Endothelial cell of umbilical vein (primary cell): ENCODE results near the gene SGPL1. TPM values are rescaled to one million over a fixed set of nuclear protein-coding genes. Genes with fewer than 3 reads are reported as not detected.

Experiments used
- BruUV-seq: library from RNA; stranded (reverse); fragments of 400-500 nt; replicated peaks from 2 replicates; lab custom pipeline; 2021; lab: Mats Ljungman, UMichigan
- CTCF ChIA-PET: fragments of 300-600, 350-600 bp; sonication (Branson Sonifier 250); formaldehyde crosslinking; loops from one replicate; lab custom pipeline; 2021; ENCODE audit warnings: antibody characterized with exemption, inconsistent platforms; lab: Charles Lee
- POLR2A ChIA-PET: fragments of 300-600, 350-600 bp; sonication (Branson Sonifier 250); formaldehyde crosslinking; loops from one replicate; lab custom pipeline; 2021; ENCODE audit warnings: antibody characterized with exemption, inconsistent platforms; lab: Charles Lee
- DNase-seq: peaks from one replicate; pipeline ENCODE4 v3.0.0-alpha.2; 2011; ENCODE audit warnings: low read depth, low spot score
- FAIRE-seq: peaks from 2 replicates; lab custom pipeline; 2011; peaks lifted over from hg19 to GRCh38; lab: Jason Lieb, UNC
- H2AFZ ChIP-seq: 2 replicates; pipeline ENCODE4 v1.6.0; 2012; ENCODE audit warnings: low read depth, low read length, control low read depth, inconsistent platforms
- H3K27ac ChIP-seq: 2 replicates; pipeline ENCODE4 v1.5.1; 2011; ENCODE audit warnings: low read depth, mild to moderate bottlenecking, control low read depth, low read length, moderate library complexity; ENCODE audit not compliant: insufficient read depth
- H3K27me3 ChIP-seq, 2 experiments: 2 replicates each; pipeline versions ENCODE4 v1.6.0 to v1.6.1; 2011; ENCODE audit warnings: low read length in 2 of 2, mixed read lengths in 1 of 2; ENCODE audit not compliant: control insufficient read depth in 2 of 2, insufficient read depth in 2 of 2
- H3K36me3 ChIP-seq, 2 experiments: 2 replicates in 1 of 2; 3 replicates in 1 of 2; pipeline ENCODE4 v1.5.1; 2011; ENCODE audit warnings: low read length in 2 of 2, mild to moderate bottlenecking in 1 of 2, moderate library complexity in 1 of 2; ENCODE audit not compliant: control insufficient read depth in 2 of 2, insufficient read depth in 2 of 2; ENCODE audit errors: extremely low read depth in 1 of 2
- H3K4me1 ChIP-seq: 3 replicates; pipeline ENCODE4 v1.5.1; 2011; ENCODE audit warnings: mild to moderate bottlenecking, low read length; ENCODE audit not compliant: control insufficient read depth, insufficient read depth; ENCODE audit errors: extremely low read depth
- H3K4me2 ChIP-seq: 2 replicates; pipeline ENCODE4 v1.6.1; 2011; ENCODE audit warnings: low read length, control low read depth, mixed read lengths; ENCODE audit not compliant: insufficient read depth
- H3K4me3 ChIP-seq, 3 experiments: fragments of 200-600 bp in 1 of 3; sonication (generic), shearing (Covaris generic) in 1 of 3; replicated peaks in 1 of 3; 2 replicates each; pipeline ENCODE4 v1.5.1; 2011 to 2016; ENCODE audit warnings: control low read depth in 3 of 3, low read length in 3 of 3, mild to moderate bottlenecking in 2 of 3, inconsistent platforms in 1 of 3, low read depth in 1 of 3, moderate library complexity in 1 of 3; ENCODE audit not compliant: insufficient read depth in 1 of 3
- H3K79me2 ChIP-seq: 2 replicates; pipeline ENCODE4 v1.6.0; 2012; ENCODE audit warnings: low read length, inconsistent platforms; ENCODE audit not compliant: control insufficient read depth, insufficient read depth
- H3K9ac ChIP-seq: replicated peaks from 2 replicates; pipeline ENCODE3; 2011; ENCODE audit warnings: low read length, control low read depth; ENCODE audit not compliant: insufficient read depth; ENCODE audit errors: extremely low read depth
- H3K9me1 ChIP-seq: replicated peaks from 3 replicates; pipeline ENCODE4 v1.6.0; 2011; ENCODE audit warnings: mild to moderate bottlenecking, low read length; ENCODE audit not compliant: control insufficient read depth, insufficient read depth; ENCODE audit errors: extremely low read depth
- H3K9me3 ChIP-seq: replicated peaks from 2 replicates; pipeline ENCODE4 v1.5.1; 2012; ENCODE audit warnings: low read length, inconsistent platforms; ENCODE audit not compliant: control insufficient read depth, insufficient read depth
- H4K20me1 ChIP-seq: replicated peaks from 2 replicates; pipeline ENCODE3; 2011; ENCODE audit warnings: mild to moderate bottlenecking, low read length; ENCODE audit not compliant: control insufficient read depth, insufficient read depth; ENCODE audit errors: extremely low read depth
- CTCF ChIP-seq, 2 donors: IDR thresholded peaks; 1 replicate in 1 of 2; 2 replicates in 1 of 2; pipeline ENCODE4 v1.5.1; 2011; ENCODE audit warnings: low read length in 2 of 2, mild to moderate bottlenecking in 2 of 2, moderate library complexity in 2 of 2, control low read depth in 1 of 2, inconsistent platforms in 1 of 2, low read depth in 1 of 2; ENCODE audit not compliant: insufficient read depth in 1 of 2; ENCODE audit errors: extremely low read depth in 1 of 2
- EZH2 ChIP-seq: IDR thresholded peaks from 2 replicates; pipeline ENCODE4 v1.6.1; 2012; ENCODE audit warnings: borderline replicate concordance, low read depth, mild to moderate bottlenecking, moderate library complexity, low read length, inconsistent platforms; ENCODE audit not compliant: severe bottlenecking
- FOS ChIP-seq: IDR thresholded peaks from 2 replicates; pipeline ENCODE4 v1.6.1; 2011; ENCODE audit warnings: mild to moderate bottlenecking, low read length, moderate library complexity, borderline replicate concordance; ENCODE audit not compliant: insufficient read depth
- GATA2 ChIP-seq: IDR thresholded peaks from 2 replicates; pipeline ENCODE4 v1.7.0; 2011; ENCODE audit warnings: low read depth, mild to moderate bottlenecking, moderate library complexity, mixed read lengths, low read length; ENCODE audit not compliant: insufficient read length, insufficient read depth
- JUN ChIP-seq: IDR thresholded peaks from 2 replicates; pipeline ENCODE4 v1.6.1; 2011; ENCODE audit warnings: borderline replicate concordance, low read depth; ENCODE audit not compliant: insufficient read length, insufficient read depth
- MAX ChIP-seq: IDR thresholded peaks from 2 replicates; pipeline ENCODE4 v1.6.1; 2011; ENCODE audit not compliant: insufficient read depth, insufficient read length
- MYC ChIP-seq: IDR thresholded peaks from one replicate; pipeline ENCODE4 v1.6.1; 2011; ENCODE audit warnings: mild to moderate bottlenecking, low read depth, low read length
- POLR2A ChIP-seq: IDR thresholded peaks from 2 replicates; pipeline ENCODE4 v1.6.1; 2012; ENCODE audit warnings: low read depth, mild to moderate bottlenecking, control low read depth, low read length
- POLR2AphosphoS5 ChIP-seq: IDR thresholded peaks from 2 replicates; pipeline ENCODE4 v1.6.1; 2012; ENCODE audit warnings: low read depth, mild to moderate bottlenecking, control low read depth, low read length, moderate library complexity; ENCODE audit not compliant: insufficient read depth
- dilution Hi-C: fragments of 300-500 bp; cut with MboI; formaldehyde crosslinking; loops from one replicate; pipeline ENCODE4 v1.15.0; 2019; ENCODE audit warnings: low sequenced_read_pairs; ENCODE audit not compliant: extremely low pct_ligation_motif_present
- intact Hi-C: fragments of 100-400 bp; cut with micrococcal nuclease; formaldehyde crosslinking; loops from one replicate; pipeline ENCODE4 v1.10.0; 2022
- polyA plus RNA-seq, 4 experiments: library from polyadenylated mRNA; depleted of rRNA in 3 of 4; stranded (reverse) in 3 of 4; unstranded in 1 of 4; fragments of >200 nt; gene quantifications; 2 replicates each; pipeline versions ENCODE4 v1.2.1 to v1.2.3, GENCODE V29; 2011 to 2012; ENCODE audit warnings: missing spikeins in 1 of 4
- total RNA-seq: library from RNA; stranded (reverse); gene quantifications from 2 replicates; pipeline ENCODE4 v1.2.3, GENCODE V29; 2021

Gene SGPL1
- total and polyA plus RNA-seq, 2 donors (not counting 3 experiments of a cell fraction or from before 2014, with no cell fraction given): 11.4 to 25.2 TPM

- BruUV-seq: no TSS peak
- Histone ChIP-seq H3K27me3 (peaks cover 12 to 16% of the 10 kb centered on the region in 2 experiments), H3K4me3 (no peak overlapping the region), H3K9ac (no peak overlapping the region), H3K9me3 (no peaks in the 10 kb centered on the region), H3K27ac (no peak overlapping the region), H4K20me1 (no peaks in the 10 kb centered on the region), H3K4me2 (no peak overlapping the region), H3K9me1 (no peaks in the 10 kb centered on the region), H3K4me1 (no peaks in the 10 kb centered on the region), H3K36me3 (no peaks in the 10 kb centered on the region), H2AFZ (no peak overlapping the region), H3K79me2 (no peaks in the 10 kb centered on the region)
- POLR2A ChIA-PET: no interaction called here
- intact Hi-C loops: no loop called here
- CTCF ChIA-PET: no interaction called here
- TF ChIP-seq POLR2AphosphoS5: no peak
- TF ChIP-seq MYC: no peak
- no peak for TF ChIP-seq EZH2
- TF ChIP-seq GATA2: no peak
- no peak for TF ChIP-seq FOS
- TF ChIP-seq CTCF (IDR thresholded peaks at IDR 0.05; ENCODE audit: extremely low read depth in 1 of 2, insufficient read depth in 1 of 2, low read depth in 1 of 2, low read length in 2 of 2): no peak
- no peak for TF ChIP-seq MAX
- no peak for TF ChIP-seq POLR2A
- no peak for TF ChIP-seq JUN
- FAIRE-seq (no peak), DNase-seq (no peak)
- dilution Hi-C loops: no loop called here
These were observed 33.5 kb upstream of the SGPL1 start for GRCh38 chr10:70782086-70782745.
